ENCODE measurements around the gene FBXO21. TPM values are rescaled to one million over a fixed set of nuclear protein-coding genes. Genes with fewer than 3 reads are reported as not detected.

FBXO21 gene
- total and polyA plus RNA-seq, 2 experiments from 2014 or later, result 32.3 to 43.9 TPM

- no peak overlapping the region for H3K4me3 ChIP-seq
- no peak overlapping the region for H3K27ac ChIP-seq
- no peaks in the 10 kb centered on the region for H3K4me1 ChIP-seq (ENCODE audit: insufficient read depth)
- no peaks in the 10 kb centered on the region for H3F3A ChIP-seq (ENCODE audit: insufficient read depth)
- no peaks in the 10 kb centered on the region for H3K9me2 ChIP-seq (ENCODE audit: insufficient read depth)
- no peak for TF ChIP-seq EZH2 (IDR thresholded peaks at IDR 0.05; ENCODE audit: insufficient read depth, poor library complexity, severe bottlenecking)
- TF ChIP-seq EZH2phosphoT487 (IDR thresholded peaks at IDR 0.05; ENCODE audit: insufficient read depth, low read depth), result no peak
- no peaks in the 10 kb centered on the region; the same call in none of the 2 replicates for H3K27me3 ChIP-seq (replicated peaks; ENCODE audit: insufficient read depth)
- no peaks in the 10 kb centered on the region for H3K79me2 ChIP-seq (ENCODE audit: insufficient read depth)
- H2AFZ ChIP-seq, result no peak overlapping the region
- no peaks in the 10 kb centered on the region for H3K9me3 ChIP-seq (ENCODE audit: low read depth)
- no peak overlapping the region for H3K4me2 ChIP-seq (ENCODE audit: unreplicated experiment)
- in situ Hi-C loops (cut with MboI), result loop anchor here (25.0 kb wide), 1 partner anchor 402 kb away; no protein-coding TSS in a partner anchor
- H3K36me3 ChIP-seq (ENCODE audit: low read depth), result no peaks in the 10 kb centered on the region
- no peak overlapping the region for H3K9ac ChIP-seq
- WGBS, 2 experiments (ENCODE audit: low coverage in 1 of 2, low lambda C conversion rate in 2 of 2, missing lambda C conversion rate in 2 of 2), result 61 to 64% methylated on average over 10 of the region's 10 CpGs
- DNase-seq, result no peak
- no peaks in the 10 kb centered on the region for H4K20me1 ChIP-seq (ENCODE audit: insufficient read depth)
Observed at GRCh38 chr12:117114784-117115183, 75.5 kb downstream of the FBXO21 start.

- Histone ChIP-seq H3K36me3 (ENCODE audit: low read depth) (no peaks in the 10 kb centered on the region), H2AFZ (no peak overlapping the region), H3K9ac (no peak overlapping the region), H3K27me3 (replicated peaks; ENCODE audit: insufficient read depth) (no peaks in the 10 kb centered on the region; the same call in none of the 2 replicates), H3K4me2 (ENCODE audit: unreplicated experiment) (no peak overlapping the region), H3K9me2 (ENCODE audit: insufficient read depth) (no peaks in the 10 kb centered on the region), H3K4me3 (no peak overlapping the region), H4K20me1 (ENCODE audit: insufficient read depth) (no peaks in the 10 kb centered on the region), H3K27ac (no peak overlapping the region), H3F3A (ENCODE audit: insufficient read depth) (no peaks in the 10 kb centered on the region), H3K4me1 (ENCODE audit: insufficient read depth) (no peaks in the 10 kb centered on the region), H3K9me3 (ENCODE audit: low read depth) (no peaks in the 10 kb centered on the region), H3K79me2 (ENCODE audit: insufficient read depth) (no peaks in the 10 kb centered on the region)
- DNase-seq, result no peak
- 78 to 79% methylated on average over 9 of the region's 9 CpGs for WGBS, 2 experiments (ENCODE audit: low coverage in 1 of 2, low lambda C conversion rate in 2 of 2, missing lambda C conversion rate in 2 of 2)
- in situ Hi-C loops (cut with MboI), result loop anchor here (25.0 kb wide), 1 partner anchor 401 kb away; no protein-coding TSS in a partner anchor
- TF ChIP-seq EZH2phosphoT487 (IDR thresholded peaks at IDR 0.05; ENCODE audit: insufficient read depth, low read depth), result no peak
- TF ChIP-seq EZH2 (IDR thresholded peaks at IDR 0.05; ENCODE audit: insufficient read depth, poor library complexity, severe bottlenecking), result no peak
Observed at GRCh38 chr12:117113231-117113630, 77.0 kb downstream of the FBXO21 start.

GRCh38 chr12:117111821-117112595, 78.3 kb downstream of the FBXO21 start:
- no peak overlapping the region for H3K9ac ChIP-seq
- H3K4me2 ChIP-seq (ENCODE audit: unreplicated experiment), result no peak overlapping the region
- in situ Hi-C loops (cut with MboI), result loop anchor here (25.0 kb wide), 1 partner anchor 400 kb away; no protein-coding TSS in a partner anchor
- no peaks in the 10 kb centered on the region for H3K4me1 ChIP-seq (ENCODE audit: insufficient read depth)
- no peak overlapping the region for H3K27ac ChIP-seq
- no peak overlapping the region for H2AFZ ChIP-seq
- no peaks in the 10 kb centered on the region for H4K20me1 ChIP-seq (ENCODE audit: insufficient read depth)
- no peaks in the 10 kb centered on the region for H3K79me2 ChIP-seq (ENCODE audit: insufficient read depth)
- TF ChIP-seq EZH2 (IDR thresholded peaks at IDR 0.05; ENCODE audit: insufficient read depth, poor library complexity, severe bottlenecking) (no peak), EZH2phosphoT487 (IDR thresholded peaks at IDR 0.05; ENCODE audit: insufficient read depth, low read depth) (no peak)
- H3K9me3 ChIP-seq (ENCODE audit: low read depth), result no peaks in the 10 kb centered on the region
- H3K27me3 ChIP-seq (replicated peaks; ENCODE audit: insufficient read depth), result no peaks in the 10 kb centered on the region; the same call in none of the 2 replicates
- H3K9me2 ChIP-seq (ENCODE audit: insufficient read depth), result no peaks in the 10 kb centered on the region
- 45% methylated on average over 15 of the region's 15 CpGs for WGBS, 2 experiments (ENCODE audit: low coverage in 1 of 2, low lambda C conversion rate in 2 of 2, missing lambda C conversion rate in 2 of 2)
- no peaks in the 10 kb centered on the region for H3K36me3 ChIP-seq (ENCODE audit: low read depth)
- no peak overlapping the region for H3K4me3 ChIP-seq
- no peaks in the 10 kb centered on the region for H3F3A ChIP-seq (ENCODE audit: insufficient read depth)
- no peak for DNase-seq

- Histone ChIP-seq H3K4me3 (no peak overlapping the region), H3K4me1 (ENCODE audit: insufficient read depth) (no peaks in the 10 kb centered on the region), H3F3A (ENCODE audit: insufficient read depth) (no peaks in the 10 kb centered on the region), H2AFZ (no peak overlapping the region), H3K27ac (no peak overlapping the region), H3K79me2 (ENCODE audit: insufficient read depth) (no peaks in the 10 kb centered on the region), H3K36me3 (ENCODE audit: low read depth) (no peaks in the 10 kb centered on the region), H3K9me3 (ENCODE audit: low read depth) (no peaks in the 10 kb centered on the region), H3K27me3 (replicated peaks; ENCODE audit: insufficient read depth) (no peaks in the 10 kb centered on the region; the same call in none of the 2 replicates), H4K20me1 (ENCODE audit: insufficient read depth) (no peaks in the 10 kb centered on the region), H3K9ac (no peak overlapping the region), H3K4me2 (ENCODE audit: unreplicated experiment) (no peak overlapping the region), H3K9me2 (ENCODE audit: insufficient read depth) (no peaks in the 10 kb centered on the region)
- in situ Hi-C loops (cut with MboI), result loop anchor here (25.0 kb wide), 1 partner anchor 399 kb away; no protein-coding TSS in a partner anchor
- 36 to 41% methylated on average over 6 of the region's 6 CpGs for WGBS, 2 experiments (ENCODE audit: low coverage in 1 of 2, low lambda C conversion rate in 2 of 2, missing lambda C conversion rate in 2 of 2)
- DNase-seq, result no peak
- TF ChIP-seq EZH2 (IDR thresholded peaks at IDR 0.05; ENCODE audit: insufficient read depth, poor library complexity, severe bottlenecking), result no peak
- no peak for TF ChIP-seq EZH2phosphoT487 (IDR thresholded peaks at IDR 0.05; ENCODE audit: insufficient read depth, low read depth)
Observed at GRCh38 chr12:117111386-117111785, 78.9 kb downstream of the FBXO21 start.
